ENCODE results near the gene SCAANT1. TPM values are rescaled to one million over a fixed set of nuclear protein-coding genes. Genes with fewer than 3 reads are reported as not detected.

The SCAANT1 gene
- total and polyA plus RNA-seq, 2 experiments from 2014 or later, result 1.1 TPM; not detected in 1

- Histone ChIP-seq H3K4me3 (no peak overlapping the region), H4K20me1 (ENCODE audit: insufficient read depth, poor library complexity, severe bottlenecking) (peaks cover 5% of the 10 kb centered on the region), H3K9me2 (replicated peaks; ENCODE audit: insufficient read depth) (no peaks in the 10 kb centered on the region), H3K36me3 (replicated peaks; ENCODE audit: insufficient read depth, low read depth) (no peaks in the 10 kb centered on the region), H3K27ac (no peak overlapping the region), H3K27me3 (no peaks in the 10 kb centered on the region), H3K79me2 (peaks cover 94% of the 10 kb centered on the region), H3K4me1 (ENCODE audit: insufficient read depth) (peaks cover 3% of the 10 kb centered on the region), H2AFZ (no peak overlapping the region), H3K4me2 (no peak overlapping the region), H3K9me3 (ENCODE audit: low read depth) (no peaks in the 10 kb centered on the region)
- TF ChIP-seq, protein P1, sequence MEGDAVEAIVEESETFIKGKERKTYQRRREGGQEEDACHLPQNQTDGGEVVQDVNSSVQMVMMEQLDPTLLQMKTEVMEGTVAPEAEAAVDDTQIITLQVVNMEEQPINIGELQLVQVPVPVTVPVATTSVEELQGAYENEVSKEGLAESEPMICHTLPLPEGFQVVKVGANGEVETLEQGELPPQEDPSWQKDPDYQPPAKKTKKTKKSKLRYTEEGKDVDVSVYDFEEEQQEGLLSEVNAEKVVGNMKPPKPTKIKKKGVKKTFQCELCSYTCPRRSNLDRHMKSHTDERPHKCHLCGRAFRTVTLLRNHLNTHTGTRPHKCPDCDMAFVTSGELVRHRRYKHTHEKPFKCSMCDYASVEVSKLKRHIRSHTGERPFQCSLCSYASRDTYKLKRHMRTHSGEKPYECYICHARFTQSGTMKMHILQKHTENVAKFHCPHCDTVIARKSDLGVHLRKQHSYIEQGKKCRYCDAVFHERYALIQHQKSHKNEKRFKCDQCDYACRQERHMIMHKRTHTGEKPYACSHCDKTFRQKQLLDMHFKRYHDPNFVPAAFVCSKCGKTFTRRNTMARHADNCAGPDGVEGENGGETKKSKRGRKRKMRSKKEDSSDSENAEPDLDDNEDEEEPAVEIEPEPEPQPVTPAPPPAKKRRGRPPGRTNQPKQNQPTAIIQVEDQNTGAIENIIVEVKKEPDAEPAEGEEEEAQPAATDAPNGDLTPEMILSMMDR (IDR thresholded peaks at IDR 0.05; ENCODE audit: poor library complexity), result no peak
- TF ChIP-seq EZH2phosphoT487 (IDR thresholded peaks at IDR 0.05; ENCODE audit: low read depth, severe bottlenecking, unreplicated experiment) (no peak), EZH2 (IDR thresholded peaks at IDR 0.05; ENCODE audit: borderline replicate concordance) (no peak)
- no peak for DNase-seq (ENCODE audit: low spot score)
- 65% methylated on average over 2 of the region's 2 CpGs for WGBS (ENCODE audit: low lambda C conversion rate, missing lambda C conversion rate)
Measured at GRCh38 chr3:63870615-63871005, 41.6 kb downstream of the SCAANT1 start.

DNA sequence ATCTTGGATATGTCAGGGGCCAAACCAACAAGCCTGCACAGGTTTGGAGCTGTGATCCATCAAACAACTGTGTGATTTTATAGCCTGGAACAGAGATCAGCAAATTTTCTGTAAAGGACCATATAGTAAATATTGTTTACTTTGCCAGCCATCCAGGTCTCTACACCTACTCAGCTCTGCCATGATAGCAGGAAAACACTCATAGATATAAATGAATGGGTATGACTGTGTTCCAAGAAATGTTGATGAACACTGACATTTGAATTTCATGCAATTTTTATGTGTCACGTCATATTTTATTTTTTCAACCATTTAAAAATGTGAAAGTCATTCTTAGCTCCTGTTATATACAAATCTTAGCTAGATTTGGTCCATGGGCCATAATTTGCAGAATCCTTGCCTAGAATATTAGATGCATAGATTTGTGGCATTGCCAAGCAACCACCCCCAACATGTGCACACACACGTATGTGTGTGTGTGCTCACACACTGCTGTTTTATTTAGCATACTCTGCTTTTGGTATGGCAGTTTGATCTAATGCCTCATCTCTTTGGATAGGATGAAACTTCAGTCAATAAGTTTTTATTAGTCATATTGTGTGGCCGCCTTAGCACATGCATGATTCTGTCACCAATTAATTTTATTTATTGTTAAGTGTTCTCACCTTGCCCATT lies 42.1 kb downstream of the SCAANT1 start:
- Histone ChIP-seq H3K4me3 (no peak overlapping the region), H3K27me3 (no peaks in the 10 kb centered on the region), H3K79me2 (peaks cover 95% of the 10 kb centered on the region), H3K36me3 (replicated peaks; ENCODE audit: insufficient read depth, low read depth) (no peaks in the 10 kb centered on the region), H3K27ac (no peak overlapping the region), H3K4me1 (ENCODE audit: insufficient read depth) (no peaks in the 10 kb centered on the region), H3K9me2 (replicated peaks; ENCODE audit: insufficient read depth) (no peaks in the 10 kb centered on the region), H3K4me2 (no peak overlapping the region), H2AFZ (no peak overlapping the region), H4K20me1 (ENCODE audit: insufficient read depth, poor library complexity, severe bottlenecking) (no peaks in the 10 kb centered on the region), H3K9me3 (ENCODE audit: low read depth) (no peaks in the 10 kb centered on the region)
- no peak for DNase-seq (ENCODE audit: low spot score)
- TF ChIP-seq EZH2phosphoT487 (IDR thresholded peaks at IDR 0.05; ENCODE audit: low read depth, severe bottlenecking, unreplicated experiment), result no peak
- TF ChIP-seq, protein P1 (IDR thresholded peaks at IDR 0.05; ENCODE audit: poor library complexity), result no peak
- no peak for TF ChIP-seq EZH2 (IDR thresholded peaks at IDR 0.05; ENCODE audit: borderline replicate concordance)
- WGBS (ENCODE audit: low lambda C conversion rate, missing lambda C conversion rate), result 93% methylated on average over 3 of the region's 3 CpGs

DNA sequence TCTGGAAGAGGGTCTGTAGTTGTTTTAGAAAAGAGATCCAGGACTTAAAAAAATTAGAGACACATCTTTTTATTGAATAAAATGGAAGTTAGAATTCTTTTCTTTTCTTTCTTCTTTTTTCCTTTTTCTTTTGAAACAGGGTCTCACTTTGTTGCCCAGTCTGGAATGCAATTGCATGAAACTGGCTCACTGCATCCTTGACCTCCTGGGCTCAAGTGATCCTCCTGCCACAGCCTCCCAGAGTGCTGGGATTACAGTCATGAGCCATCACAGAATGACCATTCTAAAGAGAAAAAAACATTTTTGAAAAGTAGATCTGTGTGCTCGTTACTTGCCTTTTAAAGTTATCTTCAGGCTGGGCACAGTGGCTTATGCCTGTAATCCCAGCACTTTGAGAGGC lies 45.0 kb downstream of the SCAANT1 start:
- peaks cover 91% of the 10 kb centered on the region for H3K79me2 ChIP-seq
- 88% methylated on average over 1 of the region's 1 CpG for WGBS (ENCODE audit: low lambda C conversion rate, missing lambda C conversion rate)
- H3K27ac ChIP-seq, result no peak overlapping the region
- no peaks in the 10 kb centered on the region for H3K9me2 ChIP-seq (replicated peaks; ENCODE audit: insufficient read depth)
- no peak overlapping the region for H3K4me2 ChIP-seq
- no peaks in the 10 kb centered on the region for H3K27me3 ChIP-seq
- DNase-seq (ENCODE audit: low spot score), result no peak
- H2AFZ ChIP-seq, result no peak overlapping the region
- H4K20me1 ChIP-seq (ENCODE audit: insufficient read depth, poor library complexity, severe bottlenecking), result no peaks in the 10 kb centered on the region
- H3K4me3 ChIP-seq, result no peak overlapping the region
- TF ChIP-seq EZH2 (IDR thresholded peaks at IDR 0.05; ENCODE audit: borderline replicate concordance) (no peak), EZH2phosphoT487 (IDR thresholded peaks at IDR 0.05; ENCODE audit: low read depth, severe bottlenecking, unreplicated experiment) (no peak)
- TF ChIP-seq, protein P1 (IDR thresholded peaks at IDR 0.05; ENCODE audit: poor library complexity), result no peak
- no peaks in the 10 kb centered on the region for H3K9me3 ChIP-seq (ENCODE audit: low read depth)
- no peaks in the 10 kb centered on the region for H3K36me3 ChIP-seq (replicated peaks; ENCODE audit: insufficient read depth, low read depth)
- peaks cover 5% of the 10 kb centered on the region for H3K4me1 ChIP-seq (ENCODE audit: insufficient read depth)

Measured in hepatocyte (in vitro differentiated cells).